ENCODE results near the gene PTPRB.

DNA sequence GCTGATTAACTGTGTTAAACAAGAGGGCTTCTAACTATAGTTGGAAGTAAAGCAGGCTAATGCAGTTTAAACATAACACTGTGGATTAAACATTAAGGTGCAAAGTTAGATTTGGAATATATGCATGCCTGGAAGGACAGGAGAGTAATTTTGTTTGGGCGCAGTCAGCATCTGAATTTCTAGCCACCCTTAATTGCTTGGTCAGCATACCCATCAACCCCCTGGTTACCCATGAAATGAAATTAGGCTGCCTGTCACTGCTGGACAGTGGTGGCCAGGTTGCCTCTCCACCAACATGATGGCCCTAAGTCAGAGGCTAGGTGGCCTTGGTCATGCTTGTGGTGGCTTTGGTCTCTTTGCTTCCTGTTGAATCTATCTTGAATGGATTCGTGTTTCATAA, 30.0 kb upstream of the PTPRB start:
- TF ChIP-seq POLR2AphosphoS5 (IDR thresholded peaks at IDR 0.05) = no peak
- TF ChIP-seq POLR2A (IDR thresholded peaks at IDR 0.05) = no peak
- TF ChIP-seq, protein P1, sequence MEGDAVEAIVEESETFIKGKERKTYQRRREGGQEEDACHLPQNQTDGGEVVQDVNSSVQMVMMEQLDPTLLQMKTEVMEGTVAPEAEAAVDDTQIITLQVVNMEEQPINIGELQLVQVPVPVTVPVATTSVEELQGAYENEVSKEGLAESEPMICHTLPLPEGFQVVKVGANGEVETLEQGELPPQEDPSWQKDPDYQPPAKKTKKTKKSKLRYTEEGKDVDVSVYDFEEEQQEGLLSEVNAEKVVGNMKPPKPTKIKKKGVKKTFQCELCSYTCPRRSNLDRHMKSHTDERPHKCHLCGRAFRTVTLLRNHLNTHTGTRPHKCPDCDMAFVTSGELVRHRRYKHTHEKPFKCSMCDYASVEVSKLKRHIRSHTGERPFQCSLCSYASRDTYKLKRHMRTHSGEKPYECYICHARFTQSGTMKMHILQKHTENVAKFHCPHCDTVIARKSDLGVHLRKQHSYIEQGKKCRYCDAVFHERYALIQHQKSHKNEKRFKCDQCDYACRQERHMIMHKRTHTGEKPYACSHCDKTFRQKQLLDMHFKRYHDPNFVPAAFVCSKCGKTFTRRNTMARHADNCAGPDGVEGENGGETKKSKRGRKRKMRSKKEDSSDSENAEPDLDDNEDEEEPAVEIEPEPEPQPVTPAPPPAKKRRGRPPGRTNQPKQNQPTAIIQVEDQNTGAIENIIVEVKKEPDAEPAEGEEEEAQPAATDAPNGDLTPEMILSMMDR (IDR thresholded peaks at IDR 0.05) = no peak
